GM21528 (cell line): ENCODE measurements around the gene PTGDR.

ENCODE experiments used
- ATAC-seq: cut with Tn5 transposase; IDR thresholded peaks from one replicate; pipeline ENCODE4 v1.9.1; 2021; ENCODE audit warnings: mild to moderate bottlenecking, moderate library complexity; ENCODE audit not compliant: unreplicated experiment, low FRiP score

Gene PTGDR

DNA sequence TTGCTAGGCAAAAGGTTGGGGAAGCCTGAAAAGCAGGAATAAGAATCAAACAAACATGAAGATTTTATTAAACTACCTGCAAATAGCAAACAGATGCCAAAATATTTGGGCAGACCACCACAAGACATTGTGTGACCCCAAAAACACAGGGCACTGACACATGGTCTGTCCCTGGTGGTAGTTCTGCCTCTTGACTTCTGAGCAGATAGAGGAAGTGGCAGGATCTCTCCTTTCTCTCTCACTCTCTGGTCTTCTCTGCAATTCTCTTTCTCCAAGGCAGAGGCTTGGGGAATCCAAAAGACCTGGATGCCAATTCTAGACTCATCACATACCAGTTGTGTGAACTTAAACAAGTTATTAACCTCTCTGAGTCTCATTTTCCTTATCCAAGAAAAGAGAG, 4.3 kb upstream of the PTGDR start:
- no peak for ATAC-seq

DNA sequence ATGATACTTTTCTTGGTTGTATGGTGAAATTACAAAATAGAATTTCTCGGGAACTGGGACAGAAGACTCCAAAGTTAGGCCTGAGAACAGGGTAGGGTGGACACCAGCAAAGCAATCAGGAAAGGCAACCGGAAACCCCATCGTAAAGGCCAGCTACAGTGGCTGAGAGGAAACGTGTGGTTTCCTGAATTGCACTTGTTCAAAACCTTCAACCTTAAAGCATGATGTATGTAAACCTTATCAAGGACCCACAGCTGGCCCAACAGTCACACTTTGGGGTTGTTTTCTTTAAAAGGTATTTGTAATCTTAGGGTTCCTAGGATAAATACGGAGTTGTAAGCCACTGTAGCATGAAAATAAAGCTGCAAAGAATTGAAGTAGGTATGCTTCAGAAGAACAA, 2.2 kb upstream of the PTGDR start:
- no peak for ATAC-seq

- ATAC-seq: no peak
Observed at GRCh38 chr14:52266179-52266578, 1.3 kb upstream of the PTGDR start.

DNA sequence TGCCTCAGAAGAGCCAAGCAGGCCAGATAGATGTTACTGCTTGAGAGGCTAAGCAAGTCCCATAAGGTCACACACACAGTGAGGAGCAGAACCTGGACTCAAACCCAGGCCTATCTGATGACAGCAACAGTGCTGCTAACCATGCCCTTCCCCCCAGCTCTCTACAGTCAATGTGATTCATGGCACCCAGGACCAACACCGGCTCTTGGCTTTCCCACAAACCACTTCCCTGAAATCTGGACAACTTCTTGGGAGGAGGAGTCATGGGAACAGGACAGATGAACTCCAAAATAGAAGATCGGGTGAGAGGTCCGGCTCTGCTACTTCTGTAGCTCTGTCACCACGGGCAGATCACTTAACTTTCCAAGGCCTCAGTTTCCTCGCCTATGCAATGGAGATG, 716 bp upstream of the PTGDR start:
- ATAC-seq: no peak

DNA sequence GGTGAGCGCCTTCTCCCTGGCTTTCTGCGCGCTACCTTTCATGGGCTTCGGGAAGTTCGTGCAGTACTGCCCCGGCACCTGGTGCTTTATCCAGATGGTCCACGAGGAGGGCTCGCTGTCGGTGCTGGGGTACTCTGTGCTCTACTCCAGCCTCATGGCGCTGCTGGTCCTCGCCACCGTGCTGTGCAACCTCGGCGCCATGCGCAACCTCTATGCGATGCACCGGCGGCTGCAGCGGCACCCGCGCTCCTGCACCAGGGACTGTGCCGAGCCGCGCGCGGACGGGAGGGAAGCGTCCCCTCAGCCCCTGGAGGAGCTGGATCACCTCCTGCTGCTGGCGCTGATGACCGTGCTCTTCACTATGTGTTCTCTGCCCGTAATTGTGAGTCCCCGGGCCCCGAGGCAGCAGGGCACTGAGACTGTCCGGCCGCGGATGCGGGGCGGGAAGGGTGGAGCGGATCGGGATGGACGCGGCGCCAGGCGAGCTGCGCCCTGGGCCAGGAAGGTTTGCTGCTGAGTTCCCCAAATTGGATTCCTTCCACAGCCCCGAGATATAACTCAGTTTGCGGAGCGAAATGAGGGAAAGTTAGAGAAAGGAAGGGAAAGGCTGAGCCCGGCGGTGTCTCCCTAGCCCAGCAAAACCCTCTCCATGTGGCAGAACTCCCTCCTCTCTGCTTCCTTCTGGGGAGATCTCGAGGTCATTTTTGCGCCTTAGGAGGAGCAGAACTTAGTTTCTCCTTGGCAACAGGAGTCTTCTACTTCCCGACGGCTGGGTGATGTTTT, 972 bp downstream of the PTGDR start:
- no peak for ATAC-seq

DNA sequence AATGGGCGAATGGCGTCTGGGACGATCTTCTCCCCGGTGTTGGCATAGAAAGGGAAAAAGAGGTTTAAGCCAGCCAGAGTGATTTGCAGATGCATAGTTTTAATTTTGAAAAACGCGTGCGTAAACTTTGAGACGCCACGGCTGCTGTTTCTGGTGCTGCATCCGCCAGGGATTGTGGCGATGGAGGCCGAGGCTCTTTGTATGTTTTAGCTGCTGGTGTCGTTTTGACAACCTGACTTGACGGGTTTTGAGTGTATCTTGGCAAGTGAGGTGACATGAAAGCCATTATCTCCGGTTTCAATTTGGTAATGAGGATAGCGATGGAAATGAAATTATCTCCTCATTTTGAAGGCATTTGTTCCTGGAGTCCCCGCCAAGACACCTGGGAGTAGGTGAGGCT, 1.6 kb downstream of the PTGDR start:
- no peak for ATAC-seq

GRCh38 chr14:52269982-52270381, 2.5 kb downstream of the PTGDR start:
- ATAC-seq: no peak

DNA sequence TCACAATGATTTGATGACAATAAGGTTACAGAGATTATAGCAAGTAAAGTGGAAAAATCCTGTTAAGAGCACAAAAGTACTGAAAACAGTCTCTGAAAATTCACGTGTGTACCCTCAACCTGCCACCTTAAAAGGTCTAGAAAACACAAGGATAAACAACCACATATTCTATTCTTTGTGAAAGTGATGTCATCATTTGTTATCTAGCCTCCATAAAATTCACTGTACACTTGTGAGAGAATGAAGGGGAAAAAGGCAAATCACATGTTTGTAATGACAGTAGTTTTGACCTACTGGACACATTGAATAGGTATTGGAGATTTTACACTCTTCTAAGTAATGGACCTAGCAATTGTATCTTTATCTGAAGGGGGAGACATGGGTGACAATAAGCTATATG, 4.0 kb downstream of the PTGDR start:
- no peak for ATAC-seq

GRCh38 chr14:52272375-52272774, 4.9 kb downstream of the PTGDR start:
- no peak for ATAC-seq

GRCh38 chr14:52275372-52275771, 7.9 kb downstream of the PTGDR start:
- no peak for ATAC-seq

- ATAC-seq: no peak
Observed at GRCh38 chr14:52277552-52277951, 10.1 kb downstream of the PTGDR start.

- no peak for ATAC-seq
Observed at GRCh38 chr14:52279408-52279807, 11.9 kb downstream of the PTGDR start.

GRCh38 chr14:52283099-52283498, 15.6 kb downstream of the PTGDR start:
- no peak for ATAC-seq

- no peak for ATAC-seq
Observed at GRCh38 chr14:52286661-52287649, 19.5 kb downstream of the PTGDR start.

DNA sequence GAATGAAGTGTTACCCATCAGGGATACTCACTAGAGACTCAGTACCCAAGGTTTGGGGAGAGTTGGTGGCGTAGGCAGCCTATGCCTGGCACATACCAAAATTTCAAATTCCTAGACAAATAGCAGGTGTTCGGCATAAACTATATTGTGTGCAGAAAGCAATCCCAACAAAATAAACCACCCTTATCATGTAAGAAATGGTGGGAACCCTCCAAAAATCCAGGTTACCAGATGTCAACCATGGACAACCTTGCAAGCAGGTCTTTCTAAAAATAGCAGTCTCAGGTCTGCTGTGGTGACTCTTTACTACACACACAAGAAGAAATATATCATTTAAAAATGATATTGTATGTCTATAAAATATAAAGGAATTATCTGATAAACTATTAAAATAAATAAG, 28.9 kb downstream of the PTGDR start:
- no peak for ATAC-seq

DNA sequence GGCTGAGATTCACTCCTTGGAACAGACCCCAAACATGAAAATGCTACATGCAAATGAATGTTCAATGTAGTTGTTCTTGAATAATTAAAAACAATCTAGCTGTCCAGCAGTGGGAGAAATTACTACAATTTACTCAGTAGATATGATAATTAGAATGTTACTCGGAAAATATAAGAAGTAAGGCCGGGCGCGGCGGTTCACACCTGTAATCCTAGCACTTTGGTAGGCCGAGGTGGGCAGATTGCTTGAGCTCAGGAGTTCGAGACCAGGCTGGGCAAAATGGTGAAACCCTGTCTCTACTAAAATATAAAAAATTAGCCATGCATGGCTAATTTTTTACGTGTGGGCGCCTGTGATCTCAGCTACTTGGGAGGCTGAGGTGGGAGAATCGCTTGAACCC, 31.3 kb downstream of the PTGDR start:
- ATAC-seq: no peak

GRCh38 chr14:52299692-52300278, 32.3 kb downstream of the PTGDR start:
- no peak for ATAC-seq

DNA sequence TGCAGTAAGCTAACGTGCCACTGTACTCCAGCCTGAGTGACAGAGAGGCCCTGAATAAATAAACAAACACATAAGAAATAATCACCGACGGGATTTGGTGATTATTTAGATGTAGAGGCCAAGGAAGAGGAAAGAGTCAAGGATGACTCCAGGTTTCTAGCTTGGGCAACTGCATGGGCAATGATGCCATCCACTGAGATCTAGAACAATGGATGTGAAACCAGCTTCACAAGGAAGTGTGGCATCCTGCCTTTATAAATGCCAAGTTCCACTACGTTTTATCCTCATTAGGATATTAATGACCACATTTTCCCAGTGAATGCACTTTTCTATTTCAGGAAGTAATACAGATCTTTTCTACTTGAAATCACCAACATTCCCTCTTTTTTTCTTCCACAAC, 35.7 kb downstream of the PTGDR start:
- ATAC-seq: no peak

- ATAC-seq: no peak
Observed at GRCh38 chr14:52304248-52304904, 36.9 kb downstream of the PTGDR start.

DNA sequence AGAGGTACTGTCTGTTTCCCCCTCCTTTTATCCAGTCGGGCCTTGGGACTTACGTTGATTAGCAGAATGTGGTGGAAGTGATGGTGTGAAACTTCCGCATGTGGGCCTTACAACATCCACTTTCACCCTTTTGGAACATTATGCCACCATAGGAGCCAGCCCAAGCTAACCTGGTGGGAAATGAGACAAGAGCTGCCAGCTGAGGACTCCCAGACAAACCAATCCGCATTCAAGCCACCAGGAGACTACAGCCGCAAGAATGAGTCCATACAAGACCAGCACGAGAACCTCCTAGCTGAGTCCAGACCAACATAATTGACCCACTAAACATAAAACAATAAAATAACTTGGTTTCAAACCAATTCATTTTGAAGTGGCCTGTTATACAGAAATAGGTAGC, 37.5 kb downstream of the PTGDR start:
- ATAC-seq: no peak

- no peak for ATAC-seq
Observed at GRCh38 chr14:52307376-52307775, 39.9 kb downstream of the PTGDR start.
